Cardiac muscle cell (in vitro differentiated cells and primary cell): ENCODE measurements around the gene RPS6KA5. TPM values are rescaled to one million over a fixed set of nuclear protein-coding genes. Genes with fewer than 3 reads are reported as not detected.
"Not testable (repeated sequence)": the region's sequence is repeated elsewhere in the genome, so short reads cannot be mapped to it uniquely, and the experiment has no call there.

Source experiments
- DNase-seq, 2 donors: peaks; one replicate each; pipeline versions ENCODE4 v3.0.0 to v3.0.0-alpha.2; 2010 to 2017; ENCODE audit warnings: low read depth in 1 of 2, low spot score in 1 of 2
- H3K27ac ChIP-seq: fragments of 200-600 bp; sonication (generic); 2 replicates; pipeline ENCODE4 v1.5.1; 2016
- H3K27me3 ChIP-seq: fragments of 200-600 bp; sonication (generic); 2 replicates; pipeline ENCODE4 v1.6.0; 2016; ENCODE audit warnings: control low read depth
- H3K36me3 ChIP-seq: fragments of 200-600 bp; sonication (generic); 2 replicates; pipeline ENCODE4 v1.5.1; 2016; ENCODE audit warnings: control low read depth
- H3K4me1 ChIP-seq: fragments of 200-600 bp; sonication (generic); 2 replicates; pipeline ENCODE4 v1.8.1; 2017; ENCODE audit warnings: low read depth, mild to moderate bottlenecking, mixed run types
- H3K4me3 ChIP-seq: fragments of 200-600 bp; sonication (generic); 2 replicates; pipeline ENCODE4 v1.5.1; 2016; ENCODE audit warnings: mild to moderate bottlenecking
- H3K9me3 ChIP-seq: fragments of 200-600 bp; sonication (generic); 2 replicates; pipeline ENCODE4 v1.5.1; 2017; ENCODE audit warnings: low read depth, mild to moderate bottlenecking, control low read depth
- CTCF ChIP-seq: IDR thresholded peaks from 2 replicates; pipeline ENCODE4 v1.5.1; 2012; ENCODE audit warnings: low read depth, mild to moderate bottlenecking, low read length
- polyA plus RNA-seq: library from polyadenylated mRNA; unstranded; fragments of >200 nt; fragmentation: Nextera tagmentation; extraction: Ambion mirVana; gene quantifications from 2 replicates; pipeline ENCODE4 v1.2.1, GENCODE V29; 2016
- total RNA-seq: library from RNA; depleted of rRNA; stranded (reverse); fragments of >200 nt; gene quantifications from 2 replicates; pipeline ENCODE4 v1.2.3, GENCODE V29; 2016

The RPS6KA5 gene
- total and polyA plus RNA-seq, 2 experiments from 2014 or later, result 3.3 to 10.9 TPM

- TF ChIP-seq CTCF, result no peak
- no peak for DNase-seq
- no peaks in the 10 kb centered on the region for H3K9me3 ChIP-seq
- H3K4me1 ChIP-seq, result no peaks in the 10 kb centered on the region
- no peak overlapping the region for H3K4me3 ChIP-seq
- no peaks in the 10 kb centered on the region for H3K36me3 ChIP-seq
- H3K27me3 ChIP-seq, result no peaks in the 10 kb centered on the region
- H3K27ac ChIP-seq, result peak overlapping the region; percentile 35
Measured at GRCh38 chr14:91041450-91041849, 19.0 kb downstream of the RPS6KA5 start.

GRCh38 chr14:91040545-91040944 is 19.9 kb downstream of the RPS6KA5 start:
- Histone ChIP-seq H3K9me3 (no peaks in the 10 kb centered on the region), H3K4me1 (no peaks in the 10 kb centered on the region), H3K36me3 (no peaks in the 10 kb centered on the region), H3K27ac (no peak overlapping the region), H3K4me3 (no peak overlapping the region), H3K27me3 (no peaks in the 10 kb centered on the region)
- TF ChIP-seq CTCF, result no peak
- DNase-seq, result no peak

GRCh38 chr14:91038439-91038838 is 22.0 kb downstream of the RPS6KA5 start:
- TF ChIP-seq CTCF, result no peak
- DNase-seq, result peak in 1 of 2 donors; percentile 70
- Histone ChIP-seq H3K36me3 (no peaks in the 10 kb centered on the region), H3K27me3 (no peaks in the 10 kb centered on the region), H3K4me1 (no peaks in the 10 kb centered on the region), H3K4me3 (no peak overlapping the region), H3K27ac (no peak overlapping the region), H3K9me3 (no peaks in the 10 kb centered on the region)

GRCh38 chr14:91036741-91037469 is 23.5 kb downstream of the RPS6KA5 start:
- Histone ChIP-seq H3K4me3 (no peak overlapping the region), H3K9me3 (no peaks in the 10 kb centered on the region), H3K27ac (no peak overlapping the region), H3K4me1 (no peaks in the 10 kb centered on the region), H3K27me3 (no peaks in the 10 kb centered on the region), H3K36me3 (no peaks in the 10 kb centered on the region)
- no peak for DNase-seq
- no peak for TF ChIP-seq CTCF

GRCh38 chr14:91035855-91036254 is 24.6 kb downstream of the RPS6KA5 start:
- Histone ChIP-seq H3K36me3 (no peaks in the 10 kb centered on the region), H3K4me1 (no peaks in the 10 kb centered on the region), H3K9me3 (no peaks in the 10 kb centered on the region), H3K27ac (no peak overlapping the region), H3K4me3 (no peak overlapping the region), H3K27me3 (no peaks in the 10 kb centered on the region)
- DNase-seq, result no peak
- no peak for TF ChIP-seq CTCF

GRCh38 chr14:91034379-91034778 is 26.1 kb downstream of the RPS6KA5 start:
- H3K27ac ChIP-seq, H3K4me3 ChIP-seq: not testable (repeated sequence)

More at GRCh38 chr14:91034379-91034778, 26.1 kb downstream of the RPS6KA5 start:
- not testable (repeated sequence) for H3K27me3 ChIP-seq, H3K4me1 ChIP-seq, DNase-seq, H3K36me3 ChIP-seq, H3K9me3 ChIP-seq
